ENCODE results near the gene HSPB9.

GRCh38 chr17:42122371-42123303 is at the start of gene HSPB9:
- TF ChIP-seq EZH2 (IDR thresholded peaks at IDR 0.05; ENCODE audit: borderline replicate concordance, low read depth, low read length, poor library complexity, severe bottlenecking) (no peak), CTCF (conservative IDR thresholded peaks at IDR 0.05; ENCODE audit: low read depth, low read length) (no peak)
